RWPE2 (cell line): ENCODE results near the gene KIF16B.

Source experiments
- ATAC-seq: fragments of 200-7000 bp; cut with Tn5 transposase; 3 replicates; pipeline ENCODE4 v1.9.1; 2021; ENCODE audit warnings: low read depth
- DNase-seq: peaks from one replicate; pipeline ENCODE4 v3.0.0-alpha.2; 2020; ENCODE audit warnings: low spot score
- H3K27ac ChIP-seq: fragments of 450-650 bp; 2 replicates; pipeline ENCODE4 v1.5.1; 2017; ENCODE audit warnings: mild to moderate bottlenecking; ENCODE audit not compliant: poor library complexity, severe bottlenecking
- H3K27me3 ChIP-seq: fragments of 250-450 bp; sonication (Bioruptor Pico); 2 replicates; pipeline ENCODE4 v1.5.1; 2021; ENCODE audit warnings: mild to moderate bottlenecking, moderate library complexity; ENCODE audit not compliant: insufficient read depth, poor library complexity, severe bottlenecking
- H3K36me3 ChIP-seq: fragments of 250-450 bp; sonication (Bioruptor Pico); 2 replicates; pipeline ENCODE4 v1.5.1; 2020; ENCODE audit warnings: low read depth, mild to moderate bottlenecking, moderate library complexity
- H3K4me1 ChIP-seq: fragments of 250-450 bp; sonication (Bioruptor Pico); 2 replicates; pipeline ENCODE4 v1.5.1; 2021; ENCODE audit warnings: mild to moderate bottlenecking, moderate library complexity; ENCODE audit not compliant: insufficient read depth, poor library complexity, severe bottlenecking
- H3K4me3 ChIP-seq: fragments of 250-450 bp; sonication (Bioruptor Pico); 2 replicates; pipeline ENCODE4 v1.5.1; 2021; ENCODE audit warnings: mild to moderate bottlenecking, moderate library complexity; ENCODE audit not compliant: severe bottlenecking
- H3K9me3 ChIP-seq: fragments of 250-450 bp; sonication (Bioruptor Pico); 2 replicates; pipeline ENCODE4 v1.5.1; 2021; ENCODE audit warnings: mild to moderate bottlenecking, moderate library complexity; ENCODE audit not compliant: severe bottlenecking
- TF ChIP-seq, protein P1 (sequence below): fragments of 450-650 bp; IDR thresholded peaks from one replicate; pipeline ENCODE4 v1.5.1; 2017; ENCODE audit warnings: mild to moderate bottlenecking, moderate library complexity; ENCODE audit not compliant: poor library complexity, severe bottlenecking

Gene KIF16B

DNA sequence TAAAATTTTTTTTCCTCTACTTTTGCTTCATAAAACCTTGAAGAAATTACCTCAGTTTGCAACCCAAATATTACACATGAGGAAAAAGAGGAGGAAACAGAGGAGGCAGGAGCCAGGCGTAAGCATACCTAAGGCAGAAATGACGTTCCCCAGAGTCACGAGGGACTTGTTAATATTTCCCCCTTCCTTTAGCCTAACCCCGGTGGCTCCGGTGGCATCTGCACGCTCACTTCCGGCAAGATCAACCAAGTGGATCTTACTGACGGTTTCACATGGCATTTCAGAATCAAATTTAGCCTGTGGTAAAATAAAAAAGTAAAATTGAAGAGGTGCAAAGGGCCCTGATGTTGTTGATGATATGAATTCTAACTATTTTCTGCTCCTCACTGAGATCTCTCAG lies 67.4 kb downstream of the KIF16B start:
- TF ChIP-seq, protein P1, sequence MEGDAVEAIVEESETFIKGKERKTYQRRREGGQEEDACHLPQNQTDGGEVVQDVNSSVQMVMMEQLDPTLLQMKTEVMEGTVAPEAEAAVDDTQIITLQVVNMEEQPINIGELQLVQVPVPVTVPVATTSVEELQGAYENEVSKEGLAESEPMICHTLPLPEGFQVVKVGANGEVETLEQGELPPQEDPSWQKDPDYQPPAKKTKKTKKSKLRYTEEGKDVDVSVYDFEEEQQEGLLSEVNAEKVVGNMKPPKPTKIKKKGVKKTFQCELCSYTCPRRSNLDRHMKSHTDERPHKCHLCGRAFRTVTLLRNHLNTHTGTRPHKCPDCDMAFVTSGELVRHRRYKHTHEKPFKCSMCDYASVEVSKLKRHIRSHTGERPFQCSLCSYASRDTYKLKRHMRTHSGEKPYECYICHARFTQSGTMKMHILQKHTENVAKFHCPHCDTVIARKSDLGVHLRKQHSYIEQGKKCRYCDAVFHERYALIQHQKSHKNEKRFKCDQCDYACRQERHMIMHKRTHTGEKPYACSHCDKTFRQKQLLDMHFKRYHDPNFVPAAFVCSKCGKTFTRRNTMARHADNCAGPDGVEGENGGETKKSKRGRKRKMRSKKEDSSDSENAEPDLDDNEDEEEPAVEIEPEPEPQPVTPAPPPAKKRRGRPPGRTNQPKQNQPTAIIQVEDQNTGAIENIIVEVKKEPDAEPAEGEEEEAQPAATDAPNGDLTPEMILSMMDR: no peak
- no peaks in the 10 kb centered on the region for H3K9me3 ChIP-seq
- no peak for ATAC-seq
- H3K4me3 ChIP-seq: no peak overlapping the region
- H3K4me1 ChIP-seq: no peaks in the 10 kb centered on the region
- no peak for DNase-seq
- peaks cover 37% of the 10 kb centered on the region for H3K36me3 ChIP-seq
- H3K27me3 ChIP-seq: no peaks in the 10 kb centered on the region
- H3K27ac ChIP-seq: no peak overlapping the region

DNA sequence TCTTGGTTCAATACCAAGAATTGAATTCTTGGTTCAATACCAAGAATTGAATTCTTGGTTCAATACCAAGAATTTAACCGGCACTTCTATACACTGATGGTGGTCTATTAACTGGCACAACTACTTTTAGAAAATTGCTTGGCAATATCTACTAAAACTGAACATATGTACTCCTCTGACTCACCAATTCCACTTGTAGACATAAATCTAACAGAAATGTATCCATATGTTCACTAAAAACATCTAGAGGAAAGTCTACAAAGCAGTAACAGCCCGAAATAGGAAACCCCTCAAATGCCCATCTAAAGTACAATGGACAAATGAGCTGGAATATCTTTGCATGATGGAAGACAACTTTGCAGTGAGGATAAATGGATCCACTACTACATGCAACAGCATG lies 71.9 kb downstream of the KIF16B start:
- DNase-seq (no peak), ATAC-seq (no peak)
- H3K4me1 ChIP-seq: peaks cover 3% of the 10 kb centered on the region
- no peaks in the 10 kb centered on the region for H3K9me3 ChIP-seq
- TF ChIP-seq, protein P1: no peak
- H3K36me3 ChIP-seq: peaks cover 19% of the 10 kb centered on the region
- no peak overlapping the region for H3K4me3 ChIP-seq
- H3K27me3 ChIP-seq: no peaks in the 10 kb centered on the region
- no peak overlapping the region for H3K27ac ChIP-seq

DNA sequence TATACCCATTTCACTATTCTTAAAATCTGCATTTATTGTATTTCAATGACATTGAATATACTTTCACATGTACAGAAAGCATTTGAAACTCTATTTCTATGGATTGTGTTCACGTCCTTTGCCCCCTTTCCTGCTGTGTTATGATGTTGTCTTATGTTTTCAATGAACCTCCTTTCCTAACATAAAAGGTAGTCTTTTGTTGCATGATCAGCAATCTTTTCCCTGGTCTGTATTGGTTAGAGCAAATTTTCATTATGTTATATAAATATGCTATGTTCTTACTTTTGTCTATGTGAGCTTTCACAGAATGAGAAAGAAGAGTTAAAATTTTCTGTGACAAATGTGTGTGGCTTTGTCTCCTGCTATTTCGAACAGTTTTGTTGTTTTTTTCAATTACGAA lies 73.1 kb downstream of the KIF16B start:
- DNase-seq: no peak
- TF ChIP-seq, protein P1: no peak
- Histone ChIP-seq H3K9me3 (no peaks in the 10 kb centered on the region), H3K4me3 (no peak overlapping the region), H3K36me3 (peaks cover 10% of the 10 kb centered on the region), H3K27ac (no peak overlapping the region), H3K27me3 (no peaks in the 10 kb centered on the region), H3K4me1 (peaks cover 3% of the 10 kb centered on the region)
- no peak for ATAC-seq

DNA sequence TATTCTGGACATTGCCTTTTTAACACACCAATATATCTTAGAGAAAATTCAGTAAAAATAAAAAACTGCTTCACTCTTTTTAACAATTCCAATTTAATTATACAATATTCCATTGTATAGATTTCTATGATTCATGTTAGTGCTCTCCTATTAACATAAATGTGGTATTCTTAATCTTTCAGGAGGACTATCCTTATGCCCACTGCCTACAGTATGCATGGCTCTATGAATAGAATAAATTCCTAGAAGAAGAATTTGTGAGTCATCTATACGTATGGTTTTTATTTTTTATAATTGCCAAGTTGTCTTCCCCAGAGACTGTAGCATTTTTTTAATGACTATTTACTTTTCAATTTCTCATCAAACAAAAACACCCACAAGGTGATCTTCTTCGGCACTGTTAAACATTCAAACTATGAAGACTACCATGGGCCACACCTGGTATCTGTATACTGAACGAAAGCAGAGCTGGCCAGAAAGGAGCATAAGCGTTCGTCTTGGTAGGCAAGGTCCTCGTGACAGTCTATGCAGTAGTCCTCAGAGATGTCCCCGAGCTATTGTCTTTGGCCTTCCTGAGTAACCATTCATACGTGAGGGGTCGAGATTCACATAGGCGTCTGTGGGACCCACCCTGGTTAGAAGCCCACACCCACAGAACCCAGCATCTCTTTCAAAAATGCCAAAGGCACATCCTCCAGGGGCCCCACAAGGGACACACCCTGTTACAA lies 74.6 kb downstream of the KIF16B start:
- ATAC-seq (peak; percentile 93), DNase-seq (no peak)
- Histone ChIP-seq H3K27me3 (no peaks in the 10 kb centered on the region), H3K27ac (no peak overlapping the region), H3K36me3 (no peaks in the 10 kb centered on the region; the same call in 1 of the 2 replicates), H3K4me3 (no peak overlapping the region), H3K9me3 (no peaks in the 10 kb centered on the region), H3K4me1 (peaks cover 3% of the 10 kb centered on the region)
- TF ChIP-seq, protein P1: no peak

DNA sequence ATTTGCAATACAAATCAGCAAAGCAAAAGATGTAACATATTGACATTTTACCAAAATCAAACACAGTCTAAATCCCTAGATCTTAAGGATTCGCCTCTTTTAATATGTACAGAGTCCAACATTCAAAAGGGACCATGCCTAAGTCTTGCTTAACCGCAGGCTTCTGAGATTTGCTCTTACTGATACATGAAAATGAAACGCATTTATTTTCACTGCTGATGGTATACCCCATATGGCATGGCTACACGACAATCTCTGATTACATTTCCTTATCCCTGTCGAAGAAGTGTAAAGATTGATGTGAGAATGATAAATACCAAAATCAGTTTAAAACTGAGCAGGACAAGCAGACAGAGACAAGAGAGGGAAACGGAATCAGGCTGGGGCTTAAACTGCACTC lies 75.4 kb downstream of the KIF16B start:
- TF ChIP-seq, protein P1: no peak
- no peak overlapping the region for H3K4me3 ChIP-seq
- H3K36me3 ChIP-seq: no peaks in the 10 kb centered on the region
- ATAC-seq (no peak), DNase-seq (no peak)
- no peak overlapping the region for H3K27ac ChIP-seq
- H3K9me3 ChIP-seq: no peaks in the 10 kb centered on the region
- H3K4me1 ChIP-seq: peaks cover 3% of the 10 kb centered on the region
- H3K27me3 ChIP-seq: no peaks in the 10 kb centered on the region
